Glomerular visceral epithelial cell (primary cell): Measurements from ENCODE around the gene ADAMTSL2.
"Not testable (repeated sequence)": the region's sequence is repeated elsewhere in the genome, so short reads cannot be mapped to it uniquely, and the experiment has no call there.

Experiments used
- DNase-seq: peaks from one replicate; pipeline ENCODE4 v3.0.0-alpha.2; 2016; ENCODE audit errors: extremely low spot score

The ADAMTSL2 gene

GRCh38 chr9:133558191-133559126, 24.0 kb downstream of the ADAMTSL2 start:
- peak; percentile 16 for DNase-seq

GRCh38 chr9:133560311-133560710, 25.8 kb downstream of the ADAMTSL2 start:
- no peak for DNase-seq

- no peak for DNase-seq
These were observed 26.4 kb downstream of the ADAMTSL2 start for GRCh38 chr9:133560944-133561343.

- DNase-seq, result no peak
These were observed 27.6 kb downstream of the ADAMTSL2 start for GRCh38 chr9:133561976-133562554.

GRCh38 chr9:133562611-133563290, 28.2 kb downstream of the ADAMTSL2 start:
- no peak for DNase-seq

GRCh38 chr9:133563291-133563796, 28.8 kb downstream of the ADAMTSL2 start:
- DNase-seq, result no peak

GRCh38 chr9:133563814-133564213, 29.3 kb downstream of the ADAMTSL2 start:
- DNase-seq, result not testable (repeated sequence)

GRCh38 chr9:133564451-133565116, 30.1 kb downstream of the ADAMTSL2 start:
- DNase-seq, result no peak

GRCh38 chr9:133566382-133566781, 31.9 kb downstream of the ADAMTSL2 start:
- DNase-seq, result no peak

- no peak for DNase-seq
These were observed 32.3 kb downstream of the ADAMTSL2 start for GRCh38 chr9:133566817-133567216.

- DNase-seq, result no peak
These were observed 33.7 kb downstream of the ADAMTSL2 start for GRCh38 chr9:133568186-133568585.

GRCh38 chr9:133569121-133569785, 34.7 kb downstream of the ADAMTSL2 start:
- no peak for DNase-seq

GRCh38 chr9:133569891-133570690, 35.6 kb downstream of the ADAMTSL2 start:
- no peak for DNase-seq

- no peak for DNase-seq
These were observed 36.2 kb downstream of the ADAMTSL2 start for GRCh38 chr9:133570691-133571080.

- DNase-seq, result no peak
These were observed 36.9 kb downstream of the ADAMTSL2 start for GRCh38 chr9:133571391-133571890.

GRCh38 chr9:133571896-133572595, 37.5 kb downstream of the ADAMTSL2 start:
- DNase-seq, result no peak

- no peak for DNase-seq
These were observed 38.4 kb downstream of the ADAMTSL2 start for GRCh38 chr9:133572821-133573361.

GRCh38 chr9:133573791-133574515, 39.4 kb downstream of the ADAMTSL2 start:
- no peak for DNase-seq

- no peak for DNase-seq
These were observed 40.3 kb downstream of the ADAMTSL2 start for GRCh38 chr9:133574771-133575170.
